GM18951 (cell line): ENCODE results near the gene OR2T35.
"Not testable (repeated sequence)": the region's sequence is repeated elsewhere in the genome, so short reads cannot be mapped to it uniquely, and the experiment has no call there.

Experiments
- POLR2A ChIP-seq: IDR thresholded peaks from 4 replicates; pipeline ENCODE4 v1.6.1; 2011; ENCODE audit warnings: mild to moderate bottlenecking; ENCODE audit not compliant: insufficient read length, insufficient read depth; ENCODE audit errors: extremely low read depth
- in situ Hi-C: fragments of 300-500 bp; cut with MboI; formaldehyde crosslinking; loops from one replicate; pipeline ENCODE4 v1.12.0; 2022; ENCODE audit warnings: low sequenced_read_pairs, mixed read lengths, inconsistent platforms; ENCODE audit not compliant: unreplicated experiment

The OR2T35 gene, protein sequence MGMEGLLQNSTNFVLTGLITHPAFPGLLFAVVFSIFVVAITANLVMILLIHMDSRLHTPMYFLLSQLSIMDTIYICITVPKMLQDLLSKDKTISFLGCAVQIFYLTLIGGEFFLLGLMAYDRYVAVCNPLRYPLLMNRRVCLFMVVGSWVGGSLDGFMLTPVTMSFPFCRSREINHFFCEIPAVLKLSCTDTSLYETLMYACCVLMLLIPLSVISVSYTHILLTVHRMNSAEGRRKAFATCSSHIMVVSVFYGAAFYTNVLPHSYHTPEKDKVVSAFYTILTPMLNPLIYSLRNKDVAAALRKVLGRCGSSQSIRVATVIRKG

GRCh38 chr1:248645178-248645577 is at the start of gene OR2T35:
OR2T35 (minus strand) TSS chr1:248645278; CDS start chr1:248639258, 6,020 bp downstream.
- in situ Hi-C loops = loop anchor here (5.0 kb wide), 1 partner anchor 203 kb away; no protein-coding TSS in a partner anchor

DNA sequence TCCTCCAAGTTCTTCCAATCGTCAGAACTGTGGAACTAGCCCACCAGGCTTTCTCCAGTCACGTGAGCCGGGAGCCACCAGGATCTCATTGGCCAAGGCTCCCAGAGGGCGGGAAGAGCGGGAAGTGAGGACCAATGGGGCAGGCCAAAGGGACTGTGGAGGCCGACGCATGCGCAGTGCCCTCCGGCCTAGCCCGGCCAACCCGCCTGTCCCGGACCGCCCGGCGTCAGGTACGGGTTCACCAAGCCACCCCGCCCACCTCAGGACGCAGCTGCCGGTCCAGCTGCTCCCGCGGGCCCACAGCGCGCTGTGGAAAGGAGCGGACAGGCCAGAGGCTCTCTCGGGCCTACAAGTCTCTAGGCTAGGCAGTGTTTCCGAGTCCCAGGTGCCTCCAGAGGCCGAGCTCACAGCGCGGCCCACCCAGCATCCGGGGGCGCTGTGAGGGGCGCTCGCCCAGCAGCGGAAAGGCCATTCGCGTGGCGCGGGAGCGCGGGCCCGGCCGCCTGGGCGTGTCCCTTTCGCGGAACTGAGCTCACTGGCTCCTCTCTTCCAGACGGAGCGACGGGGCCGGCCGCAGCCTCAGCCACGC is 46.6 kb upstream of the OR2T35 start:
- TF ChIP-seq POLR2A = no peak
- in situ Hi-C loops = no loop called here

GRCh38 chr1:248688527-248689298 is 43.6 kb upstream of the OR2T35 start:
- TF ChIP-seq POLR2A = no peak
- in situ Hi-C loops = no loop called here

- TF ChIP-seq POLR2A = no peak
- in situ Hi-C loops = no loop called here
Measured at GRCh38 chr1:248686815-248687214, 41.7 kb upstream of the OR2T35 start.

DNA sequence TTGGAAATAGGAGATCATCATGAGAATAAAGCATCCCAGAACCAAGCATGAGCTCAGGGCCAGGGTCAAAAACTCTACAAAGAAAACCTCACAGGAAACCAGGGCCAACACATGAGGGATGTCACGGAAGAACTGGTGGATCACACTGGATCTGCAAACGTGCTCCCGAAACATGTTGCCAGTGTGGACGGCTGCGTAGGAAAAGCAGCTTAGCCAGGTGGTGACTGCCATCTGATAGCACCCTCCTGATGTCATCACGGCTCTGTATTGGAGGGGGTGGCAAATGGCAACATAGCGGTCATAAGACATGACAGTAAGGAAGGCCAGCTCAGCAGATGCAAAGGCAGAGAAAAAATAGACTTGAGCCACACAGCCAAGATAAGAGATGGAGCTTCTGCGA is 36.6 kb upstream of the OR2T35 start:
- TF ChIP-seq POLR2A = no peak
- in situ Hi-C loops = no loop called here

DNA sequence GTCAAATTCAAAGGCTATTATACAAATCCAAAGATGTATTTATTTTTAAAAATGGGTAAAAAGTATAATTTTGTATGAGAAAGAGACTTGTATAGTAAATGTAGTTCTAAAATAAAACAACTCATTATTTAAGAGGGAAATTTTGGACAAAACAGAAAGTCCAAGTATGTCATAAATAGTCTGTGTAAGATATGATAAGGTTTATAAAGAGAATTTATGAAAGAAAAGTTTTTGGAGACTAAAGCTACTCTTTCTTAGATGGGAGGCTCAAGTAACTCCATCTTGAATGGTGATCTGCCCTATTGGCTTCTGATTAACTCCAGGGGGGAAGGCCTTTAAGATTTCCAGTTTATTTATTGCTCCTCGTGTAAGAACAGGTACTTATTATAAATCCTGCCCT is 24.9 kb upstream of the OR2T35 start:
- TF ChIP-seq POLR2A = no peak
- in situ Hi-C loops = no loop called here

DNA sequence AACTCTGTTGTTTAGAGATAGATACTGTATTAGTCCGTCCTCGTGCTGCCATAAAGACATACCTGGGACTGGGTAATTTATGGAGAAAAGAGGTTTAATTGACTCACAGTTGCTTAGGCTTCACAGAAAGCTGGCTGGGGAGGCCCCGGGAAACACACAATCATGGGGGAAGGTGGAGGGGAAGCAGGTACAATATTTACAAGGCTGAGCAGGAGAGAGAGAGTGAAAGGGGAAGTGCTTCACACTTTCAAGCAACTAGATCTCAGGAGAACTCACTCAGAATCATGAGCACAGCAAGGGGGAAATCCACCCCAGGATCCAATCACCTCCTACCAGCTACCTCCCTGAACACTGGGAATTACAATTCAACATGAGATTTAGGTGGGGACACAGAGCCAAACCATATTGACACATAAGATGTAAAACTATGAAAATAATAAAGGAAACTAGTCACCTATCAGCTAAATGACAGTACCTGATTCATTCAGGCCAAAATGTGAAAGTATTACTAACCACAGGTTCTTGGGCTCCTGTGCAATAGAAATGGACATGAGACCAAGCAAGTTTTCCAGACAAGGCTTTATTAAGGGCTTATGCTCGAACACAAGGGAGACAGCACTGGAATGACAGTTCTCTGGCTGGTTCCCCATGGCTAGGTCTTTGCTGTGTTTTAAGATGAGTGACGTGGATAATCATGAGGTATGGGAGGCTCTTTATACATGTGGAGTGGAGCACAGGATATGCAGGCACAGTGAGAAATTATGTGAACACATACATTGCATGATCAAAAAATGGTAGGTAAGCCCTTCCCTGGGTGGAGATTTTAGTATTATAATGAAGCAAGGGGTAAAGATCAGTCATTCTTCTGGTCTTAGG is 18.6 kb upstream of the OR2T35 start:
- in situ Hi-C loops = not testable (repeated sequence)

GRCh38 chr1:248656797-248657196 is 11.7 kb upstream of the OR2T35 start:
- in situ Hi-C loops = not testable (repeated sequence)

DNA sequence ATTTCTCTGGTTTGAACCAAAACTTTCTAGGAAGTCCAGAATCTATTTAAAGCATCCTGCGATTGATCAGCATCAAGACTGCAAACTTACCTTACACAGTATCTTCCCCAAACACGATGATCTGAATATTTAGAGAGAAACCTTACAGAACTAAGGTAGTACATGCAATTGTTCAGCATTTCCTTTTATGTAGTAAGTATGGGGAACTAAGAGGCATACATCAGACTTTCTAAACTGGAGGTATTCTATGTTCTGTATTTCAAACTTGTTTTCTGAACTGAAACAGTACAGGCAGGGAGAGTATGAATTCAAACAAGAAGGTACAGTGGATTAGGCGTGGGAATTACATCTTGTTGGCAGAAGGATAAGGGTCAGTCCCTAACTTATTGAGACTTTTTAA is 10.3 kb upstream of the OR2T35 start, which contains the start of gene OR2T27:
Gene OR2T27, minus strand, starts transcription at position 175 of the 400 bp plus-strand sequence. CDS start 4,644 bp downstream, outside the sequence.
- in situ Hi-C loops = not testable (repeated sequence)

GRCh38 chr1:248648770-248649536 is 3.9 kb upstream of the OR2T35 start:
- in situ Hi-C loops = loop anchor here (5.0 kb wide), 1 partner anchor 207 kb away; no protein-coding TSS in a partner anchor

DNA sequence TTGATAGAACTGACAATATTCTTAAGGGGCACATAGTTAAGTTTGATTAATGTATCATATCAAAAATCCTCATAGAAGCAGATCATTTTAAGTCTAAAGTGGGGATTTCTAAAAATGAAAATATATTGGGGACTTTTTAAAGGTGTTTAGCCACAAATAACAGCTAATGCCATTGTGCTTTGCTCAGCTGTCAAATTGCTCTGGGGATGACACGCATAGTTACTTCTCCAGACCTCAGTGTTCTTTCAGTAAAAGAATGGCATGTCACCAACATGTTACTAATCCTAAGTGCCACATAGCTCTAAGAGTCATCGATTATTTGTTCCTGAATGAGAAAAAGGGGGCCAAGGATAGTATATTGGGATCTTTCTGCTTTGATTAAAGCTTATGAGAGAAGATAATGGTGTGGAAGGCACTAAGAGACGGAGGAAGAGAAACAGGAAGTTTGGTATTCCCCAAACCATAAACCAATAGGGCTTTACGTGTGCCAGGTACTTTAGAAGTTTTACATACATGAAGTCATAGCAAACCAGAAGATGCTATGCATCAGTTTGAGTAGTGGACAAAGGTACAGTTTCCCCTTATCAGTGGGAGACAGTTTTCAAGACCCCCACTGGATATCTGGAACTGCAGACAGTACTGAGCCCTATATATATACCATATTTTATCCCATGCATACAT is 2.0 kb downstream of the OR2T35 start:
- in situ Hi-C loops = not testable (repeated sequence)

GRCh38 chr1:248641583-248641982 is 3.5 kb downstream of the OR2T35 start:
- in situ Hi-C loops = not testable (repeated sequence)

DNA sequence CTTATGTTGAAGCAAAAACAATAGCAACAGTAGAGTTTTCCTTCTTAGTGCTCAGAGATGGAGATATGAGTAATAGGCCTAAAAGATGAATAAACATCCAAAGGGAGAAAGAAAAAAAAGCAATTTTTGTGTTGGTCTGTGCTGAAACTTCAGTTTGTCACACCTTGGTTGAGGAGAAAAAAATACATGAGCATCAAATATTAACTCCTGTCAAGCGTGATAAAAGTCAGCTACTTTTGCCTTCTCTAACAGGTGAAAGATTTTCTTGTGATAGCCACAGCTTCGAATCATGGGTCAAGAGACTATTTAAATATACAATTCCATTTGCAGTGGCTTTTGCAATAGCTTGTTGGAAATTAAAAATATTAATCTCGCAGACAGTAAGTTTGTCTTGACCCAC is 4.2 kb downstream of the OR2T35 start:
- in situ Hi-C loops = not testable (repeated sequence)

- in situ Hi-C loops = not testable (repeated sequence)
Measured at GRCh38 chr1:248639652-248640051, 5.4 kb downstream of the OR2T35 start.

GRCh38 chr1:248636612-248637011 is 8.5 kb downstream of the OR2T35 start:
- in situ Hi-C loops = not testable (repeated sequence)

DNA sequence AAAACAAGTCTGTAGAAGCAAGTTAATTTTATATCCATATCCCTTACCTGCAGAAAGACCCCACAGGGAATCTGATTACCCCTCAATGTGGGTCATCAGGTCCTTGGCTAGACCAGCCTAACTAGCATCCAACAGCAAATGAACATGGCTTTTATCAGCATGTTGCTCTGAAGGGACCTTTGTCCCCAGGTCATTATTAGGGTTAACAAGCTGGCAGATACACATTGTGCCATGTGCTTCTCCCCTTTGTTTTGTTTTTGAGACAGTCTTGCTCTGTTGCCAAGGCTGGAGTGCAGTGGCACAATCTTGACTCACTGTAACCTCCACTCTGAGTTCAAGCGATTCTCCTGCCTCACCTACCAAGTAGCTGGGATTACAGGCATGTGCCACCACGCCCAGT is 10.1 kb downstream of the OR2T35 start, which contains the start of gene OR2T11:
Gene OR2T11, minus strand, starts transcription at position 101 of the 400 bp plus-strand sequence. CDS start 7,963 bp downstream, outside the sequence.
- in situ Hi-C loops = not testable (repeated sequence)
